Astrocyte of the spinal cord (primary cell): Measurements from ENCODE around the gene THOC2.
"Not testable (repeated sequence)": the region's sequence is repeated elsewhere in the genome, so short reads cannot be mapped to it uniquely, and the experiment has no call there.

Experiments used
- DNase-seq: peaks from one replicate; pipeline ENCODE4 v3.0.0; 2011; ENCODE audit warnings: low read depth, low spot score
- H3K4me3 ChIP-seq: 2 replicates; pipeline ENCODE4 v1.5.1; 2011; ENCODE audit warnings: low read depth, mild to moderate bottlenecking, low read length, moderate library complexity
- CTCF ChIP-seq: IDR thresholded peaks from 2 replicates; pipeline ENCODE4 v1.5.1; 2012; ENCODE audit warnings: low read depth, mild to moderate bottlenecking, low read length, inconsistent platforms
- in situ Hi-C: cut with HindIII; loops from 2 replicates; pipeline ENCODE4 v1.10.0; 2017; ENCODE audit warnings: low sequenced_read_pairs

THOC2 gene

GRCh38 chrX:123695242-123695641, 37.6 kb downstream of the THOC2 start:
- in situ Hi-C loops: no loop called here
- no peak overlapping the region for H3K4me3 ChIP-seq
- DNase-seq: no peak
- TF ChIP-seq CTCF: no peak

GRCh38 chrX:123691776-123692175, 41.1 kb downstream of the THOC2 start:
- DNase-seq: no peak
- no peak overlapping the region for H3K4me3 ChIP-seq
- no peak for TF ChIP-seq CTCF
- in situ Hi-C loops: no loop called here

GRCh38 chrX:123688524-123688923, 44.3 kb downstream of the THOC2 start:
- no peak for TF ChIP-seq CTCF
- no peak for DNase-seq
- H3K4me3 ChIP-seq: no peak overlapping the region
- in situ Hi-C loops: no loop called here

- H3K4me3 ChIP-seq: no peak overlapping the region
- DNase-seq: no peak
- in situ Hi-C loops: no loop called here
- no peak for TF ChIP-seq CTCF
Observed at GRCh38 chrX:123685232-123685631, 47.6 kb downstream of the THOC2 start.

GRCh38 chrX:123682186-123682585, 50.7 kb downstream of the THOC2 start:
- in situ Hi-C loops: no loop called here
- H3K4me3 ChIP-seq: no peak overlapping the region
- no peak for TF ChIP-seq CTCF
- no peak for DNase-seq

- in situ Hi-C loops, DNase-seq, H3K4me3 ChIP-seq: not testable (repeated sequence)
Observed at GRCh38 chrX:123679733-123680460, 53.0 kb downstream of the THOC2 start.

GRCh38 chrX:123675154-123675553, 57.7 kb downstream of the THOC2 start:
- no peak for DNase-seq
- H3K4me3 ChIP-seq: no peak overlapping the region
- no peak for TF ChIP-seq CTCF
- in situ Hi-C loops: no loop called here
